HG02973 (cell line): ENCODE measurements around the gene CCSER1.
"Not testable (repeated sequence)": the region's sequence is repeated elsewhere in the genome, so short reads cannot be mapped to it uniquely, and the experiment has no call there.

Source experiments
- ATAC-seq: cut with Tn5 transposase; IDR thresholded peaks from one replicate; pipeline ENCODE4 v1.9.1; 2021; ENCODE audit warnings: moderate library complexity; ENCODE audit not compliant: unreplicated experiment

Gene CCSER1

DNA sequence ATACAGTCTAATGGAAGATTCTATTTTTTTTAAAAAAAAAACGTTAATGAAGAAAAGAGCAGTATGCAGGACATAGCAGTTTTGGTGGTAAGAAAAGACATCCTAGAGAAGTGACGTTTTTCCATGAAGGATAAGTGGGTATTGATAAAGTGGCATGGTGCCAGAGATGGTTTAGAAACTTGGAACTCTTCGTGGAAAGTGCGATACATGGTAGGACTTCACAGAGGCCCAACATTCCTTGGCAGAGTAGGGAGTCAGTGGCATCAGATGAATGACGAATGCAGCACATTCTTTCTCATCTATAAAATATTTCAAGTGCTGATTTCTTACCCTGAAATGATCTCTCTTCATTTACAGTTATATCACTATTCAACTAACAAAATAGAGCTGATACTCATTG, 298.7 kb downstream of the CCSER1 start:
- no peak for ATAC-seq

DNA sequence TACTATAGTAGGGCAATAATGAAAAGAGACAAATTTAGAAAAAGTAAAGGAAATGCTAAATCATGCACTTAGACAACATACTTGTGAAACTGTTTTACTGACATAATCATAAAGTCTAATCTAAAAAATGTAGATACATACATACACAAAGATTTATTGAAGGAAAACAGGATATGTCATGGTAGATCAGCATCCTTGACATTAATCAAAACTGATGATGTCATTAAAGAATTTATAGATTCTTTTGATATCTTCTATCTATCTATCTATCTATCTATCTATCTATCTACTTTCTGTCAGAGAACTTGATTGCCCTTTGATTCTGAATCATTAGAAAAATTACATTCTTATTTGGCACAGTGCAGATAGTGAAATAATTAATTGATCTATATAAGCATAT, 311.3 kb downstream of the CCSER1 start:
- no peak for ATAC-seq

DNA sequence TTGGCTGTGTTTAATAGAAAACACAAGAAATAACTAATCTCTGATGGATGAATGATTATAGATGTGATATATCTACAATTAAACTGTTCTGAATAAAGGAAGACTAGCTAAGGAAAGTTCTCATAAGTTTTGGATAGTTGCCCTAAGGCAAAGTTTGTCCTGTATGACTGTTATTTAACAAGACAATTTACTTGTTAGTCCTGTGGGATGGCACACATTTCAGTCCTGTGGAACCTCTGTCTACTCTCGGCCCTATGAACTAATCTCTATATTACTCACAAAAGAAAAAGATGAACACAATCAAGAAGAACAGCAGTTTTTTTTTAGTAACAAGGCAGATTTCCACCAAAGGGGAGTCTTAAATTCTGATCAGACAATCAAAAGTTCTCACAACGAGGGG, 314.6 kb downstream of the CCSER1 start:
- ATAC-seq: no peak

DNA sequence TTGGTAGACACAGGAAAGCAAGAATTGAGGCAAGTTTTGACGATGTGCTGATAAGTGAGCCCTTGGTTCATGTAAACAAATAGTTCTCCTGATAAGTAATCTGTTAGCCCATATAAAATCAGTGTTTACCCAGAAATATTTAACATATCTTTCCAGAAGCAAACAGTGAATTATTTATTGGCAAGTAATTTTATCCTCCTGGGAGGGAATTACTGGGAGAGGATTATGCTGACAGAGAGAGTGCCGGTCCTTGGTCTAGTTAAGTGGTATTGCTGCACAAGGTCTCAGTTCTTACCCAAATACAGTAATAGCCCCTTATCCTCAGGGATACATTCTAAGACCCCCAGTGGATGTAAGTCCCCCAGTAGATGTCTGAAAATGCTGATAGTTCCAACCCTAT, 315.4 kb downstream of the CCSER1 start:
- no peak for ATAC-seq

DNA sequence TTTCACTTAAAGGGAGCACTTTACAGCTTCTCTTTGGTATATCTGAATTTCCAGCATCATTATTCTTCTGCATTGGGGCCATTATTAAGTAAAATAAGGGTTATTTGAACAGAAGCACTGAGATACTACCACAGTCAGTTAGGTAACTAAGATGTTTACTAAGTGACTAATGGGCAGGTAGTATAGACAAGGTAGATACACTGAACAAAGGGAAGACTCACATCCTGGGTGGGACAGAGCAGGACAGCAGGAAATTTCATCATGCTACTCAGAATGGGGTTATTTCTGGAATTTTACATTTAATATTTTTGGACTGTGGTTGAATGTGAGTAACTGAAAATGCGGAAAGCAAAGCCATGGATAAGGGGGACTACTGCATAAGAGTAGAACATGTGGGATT, 316.0 kb downstream of the CCSER1 start:
- no peak for ATAC-seq

DNA sequence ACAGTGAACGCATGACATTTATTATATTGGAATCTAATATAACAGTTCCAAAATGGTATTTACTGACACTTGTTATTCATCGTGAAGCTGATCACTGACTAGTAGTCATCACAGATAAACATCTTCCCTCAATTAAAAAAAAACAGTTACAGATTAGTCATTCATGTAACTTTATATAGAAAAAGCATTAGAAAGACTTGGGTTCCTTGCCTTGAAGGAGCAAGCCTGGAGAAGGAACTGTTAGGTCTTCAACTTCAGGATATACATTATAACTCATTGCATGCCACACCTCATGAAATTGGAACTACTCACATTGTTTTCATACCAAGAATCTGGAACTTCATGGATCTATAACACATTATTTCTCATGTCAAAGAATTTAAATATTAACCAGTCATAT, 317.7 kb downstream of the CCSER1 start:
- no peak for ATAC-seq

DNA sequence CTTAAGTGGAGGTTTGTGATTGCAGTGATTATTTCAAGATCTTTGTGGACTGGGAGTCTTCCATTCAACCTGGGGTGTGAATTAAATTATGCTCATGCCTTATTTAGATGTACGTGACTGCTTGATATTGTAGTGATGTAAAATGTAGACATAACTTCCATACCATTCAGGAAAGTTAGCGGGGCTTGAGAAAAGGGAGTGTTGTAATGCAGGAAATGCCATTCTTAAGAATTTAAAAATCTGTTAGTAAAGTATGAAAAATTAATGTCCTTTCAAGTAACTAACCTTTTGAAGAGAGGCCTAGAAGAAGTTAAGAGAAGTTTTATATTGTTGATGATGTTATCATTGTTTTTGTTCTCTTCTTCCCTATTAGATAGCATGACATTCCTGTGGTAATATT, 318.2 kb downstream of the CCSER1 start:
- no peak for ATAC-seq

DNA sequence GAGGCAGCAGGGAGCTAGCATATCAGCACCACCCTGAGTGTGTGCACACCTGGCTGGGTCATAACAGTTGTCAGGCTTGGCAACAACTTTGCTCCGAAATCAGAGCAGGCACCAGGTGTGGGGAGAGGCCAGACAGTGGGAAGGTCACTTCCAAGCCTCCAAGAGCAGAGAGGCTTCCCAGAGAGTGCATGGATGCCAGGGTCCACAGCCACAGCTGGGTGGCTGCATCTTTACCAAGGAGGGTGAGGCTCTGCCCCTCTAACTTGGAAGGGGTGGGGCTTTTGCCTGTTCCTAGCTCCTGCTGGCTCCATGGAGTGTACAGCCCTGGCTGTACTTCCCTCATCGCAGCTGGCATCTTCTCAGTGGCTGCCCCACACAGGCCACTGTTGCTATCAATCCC, 322.4 kb downstream of the CCSER1 start:
- ATAC-seq: no peak

DNA sequence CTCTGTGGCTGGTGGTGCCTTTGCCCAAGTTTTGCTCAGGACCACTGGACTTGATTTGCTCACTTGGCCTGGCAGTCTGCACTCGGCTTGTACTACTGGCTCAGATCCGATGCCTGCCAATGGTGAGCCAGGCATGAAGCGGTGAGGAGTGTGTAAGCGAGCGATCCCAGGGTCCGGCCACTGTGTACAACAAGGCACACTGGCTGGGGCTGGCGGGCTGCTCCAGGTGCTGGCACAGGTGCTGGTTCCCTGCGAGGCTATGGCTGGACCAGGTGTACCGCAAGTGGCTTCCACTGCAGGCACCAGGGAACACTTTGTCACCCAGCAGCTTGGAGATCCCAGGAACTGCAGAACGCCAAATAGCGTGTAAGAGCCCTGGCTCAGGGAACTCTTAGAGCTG, 329.7 kb downstream of the CCSER1 start:
- ATAC-seq: no peak

DNA sequence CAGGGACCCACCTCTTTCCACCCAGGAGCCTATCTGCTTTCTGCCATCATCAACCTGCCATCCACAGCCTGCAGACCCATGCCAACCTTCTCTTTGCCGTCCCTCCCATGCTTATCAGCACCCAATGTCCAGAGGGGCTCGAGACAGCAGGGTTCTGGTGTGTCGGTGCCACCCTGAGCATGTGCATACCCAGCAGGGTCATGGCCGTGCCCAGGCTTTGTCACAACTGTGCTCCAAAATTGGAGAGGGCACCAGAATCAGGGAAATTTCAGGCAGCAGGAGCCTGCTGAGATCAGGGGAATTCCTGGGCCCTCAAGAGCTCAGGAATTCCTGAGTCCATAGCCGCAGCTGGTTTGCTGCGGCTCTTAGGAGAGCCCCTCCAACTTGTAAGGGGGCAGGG, 330.6 kb downstream of the CCSER1 start:
- no peak for ATAC-seq

DNA sequence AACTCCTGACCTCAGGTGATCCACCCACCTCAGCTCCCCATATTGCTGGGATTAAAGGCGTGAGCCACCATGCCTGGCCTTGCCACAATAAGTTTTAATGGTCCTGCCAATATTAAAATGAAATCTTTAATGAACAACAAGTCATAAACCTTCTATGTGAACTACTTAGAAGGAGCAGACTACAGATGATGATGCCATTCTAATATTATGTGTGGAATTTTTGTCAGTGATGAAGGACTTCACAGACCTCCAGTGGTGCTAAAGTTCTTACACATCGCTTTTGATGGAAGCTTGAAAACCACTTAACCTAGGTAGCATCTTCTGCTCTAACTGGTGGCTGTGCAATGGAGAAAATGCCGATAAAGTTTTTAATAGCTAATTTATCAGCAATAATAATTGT, 331.4 kb downstream of the CCSER1 start:
- no peak for ATAC-seq

DNA sequence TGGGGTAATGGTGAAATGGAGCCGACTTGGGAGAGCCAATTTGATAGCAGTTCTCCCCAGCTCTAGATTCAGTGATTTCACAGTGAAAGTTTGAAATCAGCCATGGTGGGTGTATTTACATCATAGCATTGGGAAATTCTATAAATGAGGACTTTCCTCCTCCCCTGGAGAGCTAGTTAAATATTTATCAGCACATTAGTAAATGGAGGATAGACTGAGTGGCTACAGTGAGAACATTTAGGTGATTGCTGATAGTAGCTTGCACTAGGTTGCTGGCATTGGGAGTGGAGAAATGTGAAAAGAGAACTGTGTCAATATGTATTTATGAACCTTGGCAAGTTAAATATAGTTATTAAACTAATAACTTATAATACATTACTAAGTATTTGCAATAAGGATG, 347.3 kb downstream of the CCSER1 start:
- ATAC-seq: no peak

DNA sequence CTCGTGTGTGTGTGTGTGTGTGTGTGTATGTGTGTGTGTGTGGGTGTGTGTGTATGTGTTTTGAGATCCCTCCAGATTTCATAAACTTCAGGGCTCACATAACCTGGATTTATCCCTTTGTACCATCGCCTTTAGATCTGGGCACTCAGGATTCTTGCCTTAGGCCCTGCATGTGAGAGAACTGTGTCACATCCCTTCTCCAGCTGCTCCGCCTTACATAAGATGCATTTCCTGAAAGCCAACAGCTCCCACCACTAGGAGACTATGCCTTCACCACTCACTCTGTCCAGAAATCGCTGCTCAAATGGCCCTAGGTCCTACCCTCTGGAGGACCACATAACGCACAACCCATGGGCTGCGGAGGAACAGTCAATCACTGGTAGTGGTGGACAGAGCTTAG, 348.8 kb downstream of the CCSER1 start:
- no peak for ATAC-seq

DNA sequence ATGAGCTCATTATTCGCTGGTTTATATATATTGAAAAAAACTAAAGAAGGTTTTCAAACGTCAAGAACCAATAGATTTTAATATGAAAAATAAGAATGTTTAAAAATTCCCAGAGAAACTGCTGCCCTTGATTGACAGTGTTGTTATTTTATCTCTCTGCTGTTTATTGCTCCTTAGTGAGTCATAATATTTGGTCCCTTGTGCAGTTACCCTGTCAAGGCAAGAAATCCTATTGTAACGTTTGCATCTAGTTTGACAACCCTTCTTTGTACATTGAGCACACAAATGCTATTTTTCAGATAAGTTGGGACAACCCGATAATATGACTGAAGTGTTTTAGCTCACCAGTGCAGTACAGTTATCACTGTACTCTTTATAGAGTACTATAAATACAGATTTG, 349.4 kb downstream of the CCSER1 start:
- no peak for ATAC-seq

DNA sequence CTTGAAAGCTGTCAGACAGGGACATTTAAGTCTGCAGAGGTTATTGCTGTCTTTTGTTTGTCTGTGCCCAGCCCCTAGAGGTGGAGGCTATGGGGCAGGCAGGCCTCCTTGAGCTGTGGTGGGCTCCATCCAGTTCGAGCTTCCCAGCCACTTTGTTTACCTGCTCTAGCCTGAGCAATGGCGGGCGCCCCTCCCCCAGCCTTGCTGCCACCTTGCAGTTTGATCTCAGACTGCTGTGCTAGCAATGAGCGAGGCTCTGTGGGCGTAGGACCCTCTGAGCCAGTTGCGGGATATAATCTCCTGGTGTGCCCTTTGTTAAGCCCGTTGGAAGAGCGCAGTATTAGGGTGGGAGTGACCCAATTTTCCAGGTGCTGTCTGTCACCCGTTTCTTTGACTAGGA, 357.7 kb downstream of the CCSER1 start:
- not testable (repeated sequence) for ATAC-seq

DNA sequence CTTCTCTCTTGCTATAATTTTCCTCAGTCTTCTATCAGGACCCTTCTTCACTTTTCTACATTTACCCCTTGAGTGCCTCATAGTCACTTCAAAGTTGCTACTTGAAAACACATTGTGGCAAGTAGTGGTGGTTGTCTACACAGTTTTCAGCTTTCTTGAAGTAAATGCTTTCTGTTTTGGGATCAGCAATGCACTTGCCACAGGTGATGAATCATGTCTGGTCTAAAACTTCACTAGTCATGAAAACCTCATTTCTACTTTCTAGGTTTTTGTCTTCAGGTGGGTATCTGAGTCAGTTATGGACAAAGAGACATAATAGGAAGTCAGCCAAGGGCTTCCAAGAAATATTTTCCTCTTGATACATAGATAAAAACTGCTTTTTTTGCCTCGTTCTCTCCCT, 359.2 kb downstream of the CCSER1 start:
- ATAC-seq: no peak

DNA sequence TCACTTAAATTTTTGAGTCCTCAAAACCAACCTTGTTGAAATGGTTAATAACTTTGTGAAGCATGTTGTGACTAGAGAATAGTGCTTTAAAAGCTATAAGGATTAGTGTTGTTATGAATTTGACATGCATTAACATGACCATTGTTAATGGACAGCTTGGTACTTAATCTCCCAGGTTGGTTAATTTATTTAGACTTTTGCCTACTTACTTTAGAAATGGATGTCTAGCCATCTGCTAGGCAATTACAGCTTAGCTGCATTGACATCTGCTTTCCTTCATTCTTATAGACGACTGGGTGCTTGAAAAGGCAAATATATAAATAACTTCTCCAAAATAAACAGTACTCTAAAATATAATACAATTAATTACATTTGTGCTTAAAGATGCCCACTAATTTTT, 368.0 kb downstream of the CCSER1 start:
- ATAC-seq: no peak

DNA sequence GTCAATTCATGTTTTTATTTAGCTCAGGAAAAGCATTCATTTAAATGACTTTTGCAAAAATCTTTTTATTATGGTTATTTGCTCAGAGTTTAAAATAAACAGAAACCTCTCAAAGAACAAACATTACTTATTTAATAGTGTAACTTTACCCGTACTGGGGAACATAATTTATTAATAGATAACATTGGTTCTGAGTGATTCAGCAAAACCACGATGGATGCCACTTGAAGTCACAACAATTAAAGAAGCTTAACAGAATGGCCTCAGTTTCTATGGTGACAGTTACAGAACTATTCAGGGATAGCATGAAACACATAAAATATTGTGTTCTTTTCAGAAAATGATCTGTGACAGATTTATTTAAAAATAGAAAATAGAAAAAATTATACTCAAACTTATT, 368.7 kb downstream of the CCSER1 start:
- ATAC-seq: no peak

DNA sequence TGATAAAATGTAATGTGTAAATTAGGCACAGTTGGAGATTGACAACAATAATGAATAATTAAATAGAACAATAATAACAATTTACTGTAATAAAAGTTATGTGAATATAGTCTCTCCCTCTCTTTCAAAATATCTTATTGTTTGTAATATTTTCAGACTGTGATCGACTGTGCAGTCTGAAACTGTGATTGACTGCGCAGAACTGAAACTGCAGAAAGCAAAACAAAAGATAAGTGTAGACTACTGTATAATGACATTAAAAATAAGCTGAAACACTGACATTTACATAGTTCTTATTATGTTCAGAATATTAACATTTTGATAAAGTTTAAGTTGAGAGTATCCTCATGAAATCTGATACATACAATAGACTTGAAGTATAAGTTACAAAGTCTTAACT, 371.0 kb downstream of the CCSER1 start:
- ATAC-seq: no peak

DNA sequence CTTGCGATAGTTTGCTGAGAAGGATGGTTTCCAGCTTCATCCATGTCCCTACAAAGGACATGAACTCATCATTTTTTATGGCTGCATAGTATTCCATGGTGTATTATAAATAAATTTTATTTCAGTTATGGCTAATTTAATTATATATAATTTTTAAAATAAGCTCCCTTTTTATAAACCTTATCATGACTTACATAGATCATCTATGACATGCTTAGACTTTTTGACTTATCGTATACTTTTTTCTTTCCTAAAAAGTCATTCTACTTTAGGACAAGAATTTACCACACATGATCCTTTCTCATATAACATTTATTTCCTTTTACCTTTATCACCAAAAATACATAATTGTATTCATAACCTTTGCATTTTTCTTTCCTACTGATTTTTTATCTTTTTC, 376.5 kb downstream of the CCSER1 start:
- no peak for ATAC-seq

DNA sequence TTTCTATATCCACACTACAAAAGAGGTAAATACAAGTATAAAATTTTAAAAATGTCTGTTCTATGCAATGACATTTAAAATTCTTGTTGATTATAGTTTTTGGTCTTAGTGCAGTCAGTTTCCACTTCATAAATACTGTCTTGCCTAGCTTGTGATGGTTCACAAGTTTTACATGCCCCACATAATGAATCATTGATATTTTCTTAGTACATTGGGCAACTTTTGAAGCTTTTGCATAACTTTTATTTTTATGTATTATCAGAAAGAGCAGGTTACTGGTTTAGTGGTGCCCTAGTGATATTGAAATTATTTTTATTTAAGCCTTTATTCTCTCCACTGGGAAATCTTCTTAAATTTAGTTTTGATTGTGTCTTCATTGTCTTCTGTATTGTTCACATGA, 388.0 kb downstream of the CCSER1 start:
- ATAC-seq: no peak

DNA sequence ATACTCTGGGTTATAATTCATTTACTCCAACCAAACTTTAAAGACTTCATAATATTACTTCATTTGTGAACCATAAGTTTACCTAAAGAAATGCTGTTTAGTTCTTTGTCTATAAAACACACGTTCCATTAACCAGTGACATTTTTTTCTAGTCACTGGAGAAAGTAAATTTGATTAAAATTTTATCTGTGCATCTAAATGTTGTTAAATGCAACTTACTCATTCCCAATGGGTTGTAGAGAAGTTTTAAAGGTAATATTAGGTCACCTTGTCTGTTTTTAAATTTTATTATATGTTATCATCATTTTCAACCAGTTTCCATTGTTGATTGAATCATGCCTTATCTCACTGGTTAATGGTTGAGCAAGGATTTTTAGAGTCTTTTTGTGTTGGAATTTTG, 401.4 kb downstream of the CCSER1 start:
- ATAC-seq: no peak

DNA sequence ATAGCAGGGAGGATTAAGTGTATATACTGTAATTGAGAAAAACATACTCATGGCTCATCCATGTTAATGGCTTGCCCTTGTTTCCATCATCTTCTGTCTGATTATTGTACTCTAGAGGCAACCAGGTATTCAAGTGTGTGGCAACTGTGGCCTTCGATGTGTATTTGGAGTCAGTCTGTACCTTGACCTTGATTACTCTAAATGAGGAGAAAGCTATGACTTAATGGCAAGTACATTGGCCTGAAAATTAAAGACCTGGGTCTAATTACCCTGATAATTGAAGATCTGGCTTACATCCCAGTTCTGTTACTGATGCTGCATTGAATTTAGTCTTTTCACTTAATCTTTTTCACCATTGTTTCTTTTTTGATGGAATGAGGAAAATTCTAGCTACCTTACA, 409.2 kb downstream of the CCSER1 start:
- ATAC-seq: no peak

DNA sequence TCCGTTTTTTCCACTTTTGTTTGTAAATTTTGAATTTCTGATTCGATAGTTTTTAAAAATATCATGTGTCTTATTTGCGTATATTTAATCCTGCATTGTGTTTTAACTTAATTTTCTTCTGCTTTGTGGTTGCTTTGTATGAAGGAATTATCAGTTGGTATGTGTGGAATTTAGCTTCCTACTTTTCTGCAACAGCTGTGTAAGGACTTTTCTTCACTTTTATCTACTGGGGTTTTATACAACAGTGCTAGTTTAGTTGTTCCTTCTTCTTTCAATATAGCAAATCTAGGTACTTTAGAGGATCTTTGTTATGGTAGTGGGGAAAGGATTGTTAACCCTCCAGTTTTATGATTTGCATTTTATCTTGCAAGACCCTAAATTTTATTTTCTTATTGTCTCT, 410.3 kb downstream of the CCSER1 start:
- ATAC-seq: no peak
